SU-DHL-6 (cell line): ENCODE measurements around the gene TNP2.

Experiments used
- H2AFZ ChIP-seq: fragments of 200-600 bp; sonication (generic); 2 replicates; pipeline ENCODE4 v1.6.1; 2014; ENCODE audit warnings: low read depth, mild to moderate bottlenecking, moderate library complexity, mixed read lengths, antibody characterized with exemption, low read length; ENCODE audit not compliant: severe bottlenecking
- H3F3A ChIP-seq: fragments of 200-600 bp; shearing (Covaris generic); 2 replicates; pipeline ENCODE4 v1.6.0; 2016; ENCODE audit warnings: antibody characterized with exemption, mild to moderate bottlenecking; ENCODE audit not compliant: insufficient read depth
- H3K27ac ChIP-seq: fragments of 200-600 bp; sonication (generic); 2 replicates; pipeline ENCODE4 v1.5.1; 2016; ENCODE audit warnings: low read depth, mild to moderate bottlenecking, low read length, moderate library complexity, mixed read lengths
- H3K27me3 ChIP-seq: fragments of 200-600 bp; sonication (generic), shearing (Covaris generic); 2 replicates; pipeline ENCODE4 v1.6.0; 2014; ENCODE audit warnings: mild to moderate bottlenecking, low read length
- H3K36me3 ChIP-seq: fragments of 200-600 bp; sonication (generic); 2 replicates; pipeline ENCODE4 v1.6.1; 2014; ENCODE audit warnings: mild to moderate bottlenecking, low read length, mixed read lengths
- H3K4me2 ChIP-seq: fragments of 300-600, 200-600 bp; shearing (Covaris generic), sonication (generic); 2 replicates; pipeline ENCODE4 v1.6.0; 2014; ENCODE audit warnings: low read length, low read depth, mild to moderate bottlenecking; ENCODE audit not compliant: poor library complexity, severe bottlenecking
- H3K4me3 ChIP-seq: fragments of 200-600 bp; sonication (generic); 2 replicates; pipeline ENCODE4 v1.5.1; 2014; ENCODE audit warnings: antibody characterized with exemption, low read length, mild to moderate bottlenecking, mixed read lengths; ENCODE audit not compliant: insufficient read depth, poor library complexity, severe bottlenecking
- H3K79me2 ChIP-seq: fragments of 200-600 bp; sonication (generic); 2 replicates; pipeline ENCODE4 v1.6.1; 2014; ENCODE audit warnings: mild to moderate bottlenecking, low read length, moderate library complexity; ENCODE audit not compliant: insufficient read depth
- H3K9ac ChIP-seq: fragments of 200-600 bp; sonication (generic); 2 replicates; pipeline ENCODE4 v1.7.0; 2014; ENCODE audit warnings: mild to moderate bottlenecking, low read length
- H3K9me2 ChIP-seq: fragments of 200-600 bp; sonication (generic); replicated peaks from 2 replicates; pipeline ENCODE4 v1.6.1; 2014; ENCODE audit warnings: low read length; ENCODE audit not compliant: insufficient read depth
- H3K9me3 ChIP-seq: fragments of 200-600 bp; sonication (generic); 2 replicates; pipeline ENCODE4 v1.6.1; 2014; ENCODE audit warnings: low read length, mixed read lengths; ENCODE audit not compliant: insufficient read depth
- H4K20me1 ChIP-seq: fragments of 200-600 bp; sonication (generic); 2 replicates; pipeline ENCODE4 v1.6.1; 2014; ENCODE audit warnings: low read depth, mild to moderate bottlenecking, antibody characterized with exemption, low read length, moderate library complexity, mixed read lengths
- EZH2phosphoT487 ChIP-seq: fragments of 200-600 bp; sonication (generic), shearing (Covaris generic); conservative IDR thresholded peaks from 2 replicates; pipeline ENCODE4 v1.6.1; 2018; ENCODE audit warnings: mild to moderate bottlenecking, antibody characterized with exemption, low read length, moderate library complexity, mixed read lengths
- TF ChIP-seq, protein P1 (sequence below): fragments of 200-600 bp; sonication (generic); IDR thresholded peaks from one replicate; pipeline ENCODE4 v1.5.1; 2017; ENCODE audit warnings: antibody characterized with exemption, mild to moderate bottlenecking, low read length, moderate library complexity; ENCODE audit not compliant: insufficient read depth, poor library complexity, severe bottlenecking

Gene TNP2

DNA sequence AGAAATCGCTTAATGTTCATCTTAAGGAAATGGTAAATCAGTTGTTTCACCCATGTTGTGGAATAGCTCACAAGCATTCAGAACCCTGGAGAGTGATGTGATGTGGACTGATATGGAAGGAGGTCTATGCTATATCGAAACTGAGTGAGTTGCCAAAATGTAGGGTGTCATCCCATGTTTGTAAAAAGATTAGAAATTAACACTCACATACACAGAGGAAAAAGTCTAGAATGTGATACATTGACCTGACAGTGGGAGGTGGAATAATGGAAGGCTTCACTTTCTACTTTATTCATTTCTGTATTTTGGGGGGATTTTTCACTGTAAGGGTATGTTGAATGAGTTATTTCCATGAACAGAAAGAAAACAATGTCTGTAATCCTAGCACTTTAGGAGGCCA lies 16.7 kb upstream of the TNP2 start:
- Histone ChIP-seq H3K9me3 (no peaks in the 10 kb centered on the region), H3K9me2 (no peaks in the 10 kb centered on the region), H3F3A (no peaks in the 10 kb centered on the region), H3K4me2 (no peak overlapping the region), H3K9ac (no peak overlapping the region), H3K27me3 (no peaks in the 10 kb centered on the region), H3K4me3 (no peak overlapping the region), H2AFZ (no peak overlapping the region), H3K36me3 (no peaks in the 10 kb centered on the region), H4K20me1 (no peaks in the 10 kb centered on the region), H3K27ac (no peak overlapping the region), H3K79me2 (no peaks in the 10 kb centered on the region)
- TF ChIP-seq, protein P1, sequence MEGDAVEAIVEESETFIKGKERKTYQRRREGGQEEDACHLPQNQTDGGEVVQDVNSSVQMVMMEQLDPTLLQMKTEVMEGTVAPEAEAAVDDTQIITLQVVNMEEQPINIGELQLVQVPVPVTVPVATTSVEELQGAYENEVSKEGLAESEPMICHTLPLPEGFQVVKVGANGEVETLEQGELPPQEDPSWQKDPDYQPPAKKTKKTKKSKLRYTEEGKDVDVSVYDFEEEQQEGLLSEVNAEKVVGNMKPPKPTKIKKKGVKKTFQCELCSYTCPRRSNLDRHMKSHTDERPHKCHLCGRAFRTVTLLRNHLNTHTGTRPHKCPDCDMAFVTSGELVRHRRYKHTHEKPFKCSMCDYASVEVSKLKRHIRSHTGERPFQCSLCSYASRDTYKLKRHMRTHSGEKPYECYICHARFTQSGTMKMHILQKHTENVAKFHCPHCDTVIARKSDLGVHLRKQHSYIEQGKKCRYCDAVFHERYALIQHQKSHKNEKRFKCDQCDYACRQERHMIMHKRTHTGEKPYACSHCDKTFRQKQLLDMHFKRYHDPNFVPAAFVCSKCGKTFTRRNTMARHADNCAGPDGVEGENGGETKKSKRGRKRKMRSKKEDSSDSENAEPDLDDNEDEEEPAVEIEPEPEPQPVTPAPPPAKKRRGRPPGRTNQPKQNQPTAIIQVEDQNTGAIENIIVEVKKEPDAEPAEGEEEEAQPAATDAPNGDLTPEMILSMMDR: no peak
- no peak for TF ChIP-seq EZH2phosphoT487

DNA sequence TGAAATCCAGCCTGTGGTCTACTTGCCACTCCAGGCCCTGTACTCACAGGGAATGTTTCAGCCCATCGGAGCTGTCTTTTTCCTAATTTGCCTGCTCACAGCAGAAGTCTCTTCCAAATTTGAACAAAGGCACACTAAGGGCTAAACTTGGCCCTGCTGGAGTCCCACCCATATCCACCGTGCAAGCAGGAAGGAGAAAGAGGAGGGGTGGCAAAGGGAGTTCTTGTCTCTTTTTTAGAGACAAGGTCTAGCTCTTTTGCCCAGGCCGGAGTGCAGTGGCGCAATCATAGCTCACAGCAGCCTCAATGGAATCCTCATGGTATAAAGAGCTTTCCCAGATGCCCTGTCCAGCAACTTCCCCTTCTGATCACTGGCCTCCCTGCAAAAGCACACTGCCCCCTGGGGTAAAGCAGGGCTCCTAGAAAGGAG lies 14.7 kb upstream of the TNP2 start:
- H3K79me2 ChIP-seq: no peaks in the 10 kb centered on the region
- no peak overlapping the region for H3K4me2 ChIP-seq
- TF ChIP-seq, protein P1: no peak
- TF ChIP-seq EZH2phosphoT487: no peak
- no peak overlapping the region for H2AFZ ChIP-seq
- no peaks in the 10 kb centered on the region for H3K36me3 ChIP-seq
- no peaks in the 10 kb centered on the region for H3F3A ChIP-seq
- no peaks in the 10 kb centered on the region for H3K27me3 ChIP-seq
- no peaks in the 10 kb centered on the region for H3K9me2 ChIP-seq
- no peak overlapping the region for H3K9ac ChIP-seq
- no peaks in the 10 kb centered on the region for H3K9me3 ChIP-seq
- no peaks in the 10 kb centered on the region for H4K20me1 ChIP-seq
- no peak overlapping the region for H3K4me3 ChIP-seq
- H3K27ac ChIP-seq: no peak overlapping the region

DNA sequence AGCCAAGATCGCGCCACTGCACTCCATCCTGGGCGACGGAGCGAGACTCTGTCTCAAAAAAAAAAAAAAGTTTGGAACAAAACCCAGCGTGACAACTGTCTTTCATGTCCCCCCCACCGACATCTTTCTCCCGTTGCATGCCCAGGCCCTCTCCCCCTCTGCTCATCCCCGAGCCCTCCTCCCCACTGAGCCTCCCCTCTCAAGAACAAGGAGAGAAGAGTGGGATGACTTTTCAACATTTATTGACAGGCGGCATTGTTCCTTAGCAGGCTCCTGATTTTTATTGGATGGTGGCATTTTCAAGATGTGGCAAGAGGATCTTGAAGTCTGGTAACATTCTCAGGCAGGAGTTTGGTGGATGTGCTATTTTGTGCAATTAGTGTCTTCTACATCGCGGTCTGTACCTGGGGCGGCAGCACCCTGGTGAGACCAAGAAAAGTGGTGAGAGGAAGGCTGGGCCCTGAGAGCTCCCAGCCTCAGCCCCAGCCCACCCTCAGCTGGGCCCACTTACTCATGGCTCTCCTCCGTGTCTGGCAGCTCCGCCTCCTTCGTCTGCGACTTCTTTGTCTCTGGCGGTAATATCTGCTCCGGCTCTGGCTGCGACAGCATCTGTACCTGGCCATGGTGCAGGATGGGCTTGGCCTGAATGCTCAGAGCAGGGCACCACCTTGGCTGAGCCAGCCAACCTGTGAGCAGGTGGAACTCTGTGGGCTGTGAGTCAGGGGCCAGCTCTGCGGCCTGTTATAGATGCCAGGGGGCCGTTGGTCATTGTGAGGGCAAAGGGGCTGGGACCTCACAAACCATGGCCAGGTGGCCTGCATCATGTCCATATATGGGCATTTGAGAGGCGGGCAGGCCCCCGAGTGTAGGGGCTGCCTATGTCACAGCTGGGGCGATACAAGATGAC lies 11.7 kb upstream of the TNP2 start, which contains the start of gene PRM1:
Gene PRM1 (minus strand): TSS at position 715 of the 907 bp plus-strand sequence. CDS start 92 bp downstream, at position 623.
- H3K27me3 ChIP-seq: no peaks in the 10 kb centered on the region
- no peaks in the 10 kb centered on the region for H3K36me3 ChIP-seq
- TF ChIP-seq EZH2phosphoT487: no peak
- TF ChIP-seq, protein P1: no peak
- H3K9me2 ChIP-seq: no peaks in the 10 kb centered on the region
- no peaks in the 10 kb centered on the region for H3K79me2 ChIP-seq
- H2AFZ ChIP-seq: no peak within 1 kb of the TSS
- no peaks in the 10 kb centered on the region for H3F3A ChIP-seq
- H3K9me3 ChIP-seq: no peaks in the 10 kb centered on the region
- no peak within 1 kb of the TSS for H3K27ac ChIP-seq
- H3K4me2 ChIP-seq: no peak within 1 kb of the TSS
- H4K20me1 ChIP-seq: no peaks in the 10 kb centered on the region
- no peak within 1 kb of the TSS for H3K9ac ChIP-seq
- H3K4me3 ChIP-seq: no peak within 1 kb of the TSS
